Ramos (cell line): Measurements from ENCODE around the gene FNBP1L.
"Not testable (repeated sequence)": the region's sequence is repeated elsewhere in the genome, so short reads cannot be mapped to it uniquely, and the experiment has no call there.

Experiments
- in situ Hi-C: fragments of 300-500 bp; cut with MboI; formaldehyde crosslinking; loops from one replicate; pipeline ENCODE4 v1.14.3; 2022; ENCODE audit warnings: low sequenced_read_pairs; ENCODE audit not compliant: unreplicated experiment

The FNBP1L gene

DNA sequence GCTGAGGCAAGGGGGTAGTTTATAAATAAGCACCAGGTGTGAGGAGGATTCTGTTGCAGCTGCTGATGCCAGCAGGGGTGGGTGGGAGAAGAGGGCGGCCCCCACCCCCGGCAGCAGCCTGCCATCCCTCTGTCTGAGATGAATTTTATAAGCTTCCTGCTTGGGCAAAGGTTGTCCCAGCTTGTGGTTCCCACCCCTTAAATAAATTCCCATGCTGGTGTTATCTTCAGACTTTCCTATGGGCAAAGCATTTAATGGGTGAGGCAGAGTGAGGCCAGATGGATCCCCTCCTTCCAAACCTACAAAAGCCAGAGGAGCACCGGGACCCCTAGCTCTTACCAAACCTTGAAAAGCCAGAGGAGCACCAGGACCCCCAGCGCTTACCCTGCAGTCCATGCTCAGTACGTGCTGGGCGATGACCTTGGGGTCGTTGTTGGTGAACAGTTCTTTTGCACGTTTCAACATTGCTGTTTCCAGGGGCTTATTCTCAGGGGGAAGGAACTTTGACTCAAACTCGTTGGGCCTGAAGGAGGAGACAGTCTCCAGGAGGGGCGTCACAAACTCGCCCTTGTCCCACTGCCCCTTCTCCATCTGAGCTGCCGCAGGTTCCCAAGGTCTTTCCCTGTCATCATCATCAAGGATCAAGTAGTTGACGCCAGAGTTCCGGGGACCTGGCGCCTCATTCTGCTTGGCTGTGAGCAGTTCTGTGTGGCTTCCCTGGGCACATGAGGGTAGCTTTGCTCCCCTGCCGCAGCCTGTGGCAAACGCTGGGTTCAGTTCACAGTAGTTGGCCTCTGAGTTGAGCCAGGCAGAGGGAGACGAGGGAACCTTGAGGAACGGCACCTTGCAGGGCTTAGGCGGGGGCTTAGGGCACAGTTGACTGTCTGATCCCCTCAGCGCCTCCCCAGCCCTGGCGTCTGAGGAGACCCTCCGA, 134.3 kb downstream of the FNBP1L start:
- in situ Hi-C loops, result no loop called here

DNA sequence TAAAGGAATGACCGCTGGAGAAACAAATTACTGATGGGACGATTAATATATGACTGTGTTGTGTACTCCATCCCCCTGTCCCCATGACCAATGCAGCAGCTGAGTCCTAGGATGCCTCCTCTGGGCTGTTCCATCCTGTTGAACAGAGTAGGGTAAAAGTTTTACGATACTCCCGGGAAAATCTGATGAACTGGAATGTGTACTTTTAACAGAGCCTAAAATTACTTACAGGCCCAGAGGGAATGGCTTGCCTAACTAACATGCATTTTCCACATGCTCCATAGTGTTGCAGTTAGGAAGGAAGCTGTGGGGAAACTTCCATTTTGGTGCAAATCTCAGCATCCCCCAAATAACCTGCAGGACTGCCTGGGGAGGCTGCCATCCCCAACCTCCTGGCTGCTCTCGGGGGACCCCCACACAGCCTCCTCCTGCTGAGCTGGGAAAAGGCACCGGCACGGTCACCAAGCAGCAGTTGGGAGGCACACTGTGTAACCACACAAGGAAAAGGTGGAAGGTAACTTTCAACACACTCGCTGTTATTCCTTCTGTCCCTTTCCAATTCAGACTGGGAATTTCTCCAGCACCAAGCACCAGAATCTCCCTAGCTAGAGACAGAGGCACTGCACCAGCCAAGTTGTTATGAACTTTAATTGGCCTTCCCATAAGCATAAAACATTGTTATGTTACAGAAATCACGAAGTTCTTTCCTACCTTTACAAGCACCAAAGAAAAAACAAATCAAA, 136.5 kb downstream of the FNBP1L start:
- in situ Hi-C loops, result no loop called here

DNA sequence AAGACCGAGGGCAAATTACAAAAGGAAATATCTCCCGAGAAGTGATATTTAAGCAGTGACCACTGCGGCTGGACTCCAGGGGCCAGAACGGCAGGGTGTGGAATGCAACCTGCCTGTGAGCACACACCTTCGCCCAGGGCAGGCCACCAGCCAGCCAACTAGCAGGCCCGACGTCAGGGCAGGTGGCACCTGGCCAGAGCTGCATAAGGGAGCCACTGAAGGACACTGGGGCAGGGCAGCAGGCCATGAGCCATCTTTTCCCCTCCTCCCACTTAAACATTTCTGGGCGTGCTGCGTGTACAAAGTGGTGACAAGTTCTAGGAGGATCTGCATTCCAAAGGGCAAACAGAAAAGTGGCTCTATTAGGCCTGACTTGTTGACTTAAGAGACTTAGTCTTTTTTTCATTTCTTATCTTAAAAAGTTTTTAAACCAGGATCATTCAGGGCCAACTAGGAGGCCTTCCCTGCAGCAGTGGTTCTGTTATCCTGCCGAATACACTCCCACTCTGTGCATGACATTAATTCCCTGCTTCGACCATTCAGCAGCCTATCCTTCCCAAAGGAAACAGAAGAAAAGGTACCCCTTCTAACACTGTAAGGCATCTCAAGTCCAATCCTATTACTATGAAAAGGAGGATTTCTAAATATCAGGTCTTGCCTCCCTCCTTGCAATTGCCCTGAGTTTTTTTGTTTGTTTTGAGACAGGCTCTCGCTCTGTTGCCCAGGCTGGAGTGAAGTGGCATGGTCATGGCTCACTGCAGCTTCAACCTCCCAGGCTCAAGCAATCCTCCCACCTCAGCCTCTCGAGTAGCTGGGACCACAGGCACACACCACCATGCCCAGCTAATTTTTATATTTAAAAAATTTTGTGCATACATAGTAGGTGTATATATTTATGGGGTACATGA, 137.4 kb downstream of the FNBP1L start:
- in situ Hi-C loops, result no loop called here

DNA sequence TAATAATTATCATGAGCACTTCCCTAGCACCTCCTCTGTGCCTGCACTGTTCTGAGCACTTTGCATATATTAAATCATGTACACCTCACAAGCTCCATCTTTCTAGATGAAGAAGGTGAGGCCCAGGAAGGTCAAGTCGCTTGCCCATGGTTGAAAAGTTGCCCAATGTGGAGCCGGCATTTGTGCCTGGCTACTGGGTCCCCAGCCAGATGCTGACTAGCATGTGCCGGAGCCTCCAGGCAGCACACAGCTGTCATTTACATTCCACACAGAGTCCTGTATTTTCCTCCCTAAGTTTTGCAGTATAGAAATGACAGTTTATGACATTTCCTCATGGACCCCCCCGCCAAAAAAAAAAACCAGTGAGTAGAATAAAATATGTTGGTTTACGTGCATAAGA, 139.4 kb downstream of the FNBP1L start:
- in situ Hi-C loops, result no loop called here

DNA sequence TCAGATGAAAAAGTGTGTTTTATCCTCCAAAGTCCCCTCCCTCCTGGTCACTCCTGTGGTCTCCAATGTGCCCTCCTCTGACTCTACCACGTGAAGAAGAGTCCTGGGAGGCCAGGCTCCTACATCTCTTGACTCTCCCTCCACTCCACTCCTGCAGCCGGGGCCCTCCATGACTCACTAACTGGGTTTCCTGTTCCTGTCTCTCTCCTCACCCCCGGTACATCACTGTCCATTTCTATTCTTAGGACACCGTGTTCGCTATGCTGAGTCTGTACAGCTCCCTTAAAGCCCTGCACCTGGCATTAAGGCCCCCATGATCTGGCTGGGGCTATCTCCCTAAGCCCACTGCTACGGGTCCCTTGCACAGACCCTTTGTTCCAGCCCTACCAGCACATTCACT, 140.3 kb downstream of the FNBP1L start:
- in situ Hi-C loops, result no loop called here

DNA sequence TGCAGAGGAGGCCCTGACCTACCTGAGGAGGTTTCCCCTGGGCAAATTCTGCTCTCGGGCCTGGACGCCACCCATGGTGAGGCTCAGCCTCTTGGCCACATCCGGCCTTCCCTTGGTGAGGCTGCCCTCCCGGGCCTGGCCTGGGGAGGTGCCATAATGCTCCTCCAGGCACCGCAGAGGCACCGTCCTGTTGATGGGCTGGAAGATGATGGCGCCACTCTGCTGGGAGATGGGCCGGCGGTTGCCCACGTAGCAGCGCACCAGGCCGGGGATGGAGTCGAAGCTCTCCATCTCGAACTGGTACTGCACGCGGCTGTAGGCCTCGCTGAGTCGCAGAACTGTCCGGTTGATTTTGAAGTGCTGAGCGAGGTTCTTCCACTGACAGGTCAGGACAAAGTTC, 141.0 kb downstream of the FNBP1L start:
- in situ Hi-C loops, result no loop called here

DNA sequence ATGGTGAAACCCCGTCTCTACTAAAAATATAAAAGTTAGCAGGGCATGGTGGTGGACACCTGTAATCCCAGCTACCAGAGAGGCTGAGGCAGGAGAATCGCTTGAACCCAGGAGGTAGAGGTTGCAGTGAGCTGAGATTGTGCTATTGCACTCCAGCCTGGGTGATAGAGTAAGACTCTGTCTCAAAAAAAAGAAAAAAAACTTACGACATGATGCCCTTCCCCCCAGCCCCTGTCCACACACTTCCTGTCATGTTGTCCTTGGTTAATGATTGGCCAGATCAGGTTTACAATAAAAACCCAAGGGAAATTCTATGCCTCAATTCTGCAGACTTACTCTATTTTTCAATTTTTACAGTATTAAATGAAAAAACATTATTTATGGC, 143.4 kb downstream of the FNBP1L start:
- in situ Hi-C loops, result not testable (repeated sequence)

DNA sequence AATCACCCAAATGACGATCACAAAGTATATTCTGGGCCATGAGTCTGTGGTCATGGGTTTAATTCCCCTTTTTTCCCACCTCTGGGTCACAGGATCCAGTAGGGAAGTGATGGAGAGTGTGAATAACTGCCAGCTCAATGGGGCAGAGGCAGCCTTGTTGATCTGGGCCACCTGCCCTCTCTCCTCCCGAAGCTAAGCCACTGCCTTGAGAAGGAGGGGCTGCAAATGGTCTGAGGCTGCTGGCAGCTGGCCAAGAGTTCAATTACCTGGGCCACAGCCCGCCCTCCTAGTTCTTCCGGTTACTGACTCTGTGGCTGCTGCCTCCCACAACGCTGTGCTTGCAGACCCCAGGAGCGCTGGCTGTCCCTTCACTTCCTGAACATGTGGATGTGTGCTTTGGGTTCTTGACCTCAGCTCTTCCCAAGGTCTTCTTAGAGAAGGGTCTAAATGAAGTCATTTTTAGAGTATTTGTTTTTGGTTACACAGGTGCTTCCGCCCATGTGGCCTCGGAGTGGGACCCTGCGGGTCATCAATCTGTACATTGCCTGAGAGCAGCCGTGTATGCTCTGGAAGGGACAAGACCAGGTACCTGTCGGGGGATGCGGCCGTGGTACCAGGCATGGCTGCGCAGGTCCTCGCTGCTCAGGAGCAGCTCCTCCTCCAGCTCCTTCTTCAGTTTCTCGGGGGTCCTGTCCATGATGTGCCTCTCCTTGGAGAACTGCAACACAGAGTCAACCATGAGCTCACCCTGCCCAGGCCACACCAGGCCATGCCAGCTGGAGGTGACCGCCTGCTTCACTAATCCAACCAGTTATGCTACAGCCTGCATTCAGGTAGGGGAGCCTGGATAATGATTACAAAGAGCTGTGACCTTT, 144.0 kb downstream of the FNBP1L start:
- in situ Hi-C loops, result no loop called here

DNA sequence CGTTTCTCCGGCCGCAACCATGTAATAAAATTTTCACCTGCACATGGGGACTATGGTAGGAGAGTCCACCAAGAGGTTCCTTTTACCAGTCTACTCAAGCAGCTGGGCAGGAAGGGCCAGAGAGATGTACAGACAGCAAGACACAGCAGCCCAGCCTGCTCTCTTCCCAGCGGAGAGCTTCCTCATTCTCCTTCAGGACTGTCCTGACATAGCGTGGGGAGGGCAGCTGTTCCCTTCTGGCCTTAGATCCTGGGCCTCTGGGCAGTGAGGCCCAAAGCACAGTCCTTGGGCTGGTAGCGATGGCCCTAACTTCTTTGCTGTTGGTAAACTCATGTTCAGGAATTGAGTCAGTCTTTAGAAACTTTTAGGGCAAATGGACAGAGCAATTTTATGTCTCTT, 144.6 kb downstream of the FNBP1L start:
- in situ Hi-C loops, result no loop called here

DNA sequence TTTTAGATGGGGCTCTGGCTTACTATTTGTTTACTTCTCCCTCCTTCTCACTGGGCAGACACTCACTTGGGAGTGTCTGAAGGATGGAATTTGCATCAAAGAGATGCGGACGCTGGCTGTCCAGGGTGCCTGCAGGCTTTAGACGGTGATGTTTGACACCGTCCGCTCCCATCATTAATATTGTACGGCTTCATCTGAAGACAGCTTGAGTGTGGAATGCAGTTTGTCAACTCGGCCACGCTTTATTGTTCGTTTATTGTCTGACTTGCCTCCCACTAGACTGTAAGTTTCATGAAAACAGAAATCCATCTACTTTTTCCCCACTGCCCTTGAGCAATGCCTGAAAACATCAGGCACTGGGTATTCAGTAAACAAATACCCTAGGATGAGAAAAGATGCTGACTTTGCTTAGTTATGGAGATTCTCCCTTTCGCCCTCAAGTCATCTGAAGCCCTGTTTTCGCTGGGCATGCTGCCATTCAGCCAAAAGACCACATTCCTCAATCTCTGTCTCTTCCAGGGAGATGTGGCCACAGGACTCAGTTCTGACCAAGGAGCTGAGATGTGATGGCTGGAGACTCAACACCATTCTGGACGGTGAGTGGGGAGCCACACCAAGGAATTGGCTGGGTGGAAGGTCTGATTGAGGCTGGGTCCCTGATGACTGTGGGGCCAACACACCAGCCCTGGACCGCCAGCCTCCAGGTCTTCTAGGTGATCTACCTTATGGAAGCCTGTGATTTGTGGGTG, 146.1 kb downstream of the FNBP1L start:
- in situ Hi-C loops, result no loop called here

DNA sequence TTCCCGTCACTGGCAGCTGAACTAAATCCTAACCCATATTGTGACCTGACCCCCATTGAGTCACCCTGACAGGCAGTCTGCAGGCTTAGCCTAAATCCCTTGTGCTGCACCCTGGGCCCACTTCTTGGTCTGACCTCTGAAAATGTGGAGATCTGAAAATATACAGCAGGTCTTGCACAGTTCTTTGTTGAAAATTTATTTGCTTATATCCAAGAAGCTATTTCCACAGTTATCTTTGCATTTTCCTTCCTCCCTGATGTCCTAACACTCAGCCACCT, 146.6 kb downstream of the FNBP1L start:
- in situ Hi-C loops, result no loop called here

DNA sequence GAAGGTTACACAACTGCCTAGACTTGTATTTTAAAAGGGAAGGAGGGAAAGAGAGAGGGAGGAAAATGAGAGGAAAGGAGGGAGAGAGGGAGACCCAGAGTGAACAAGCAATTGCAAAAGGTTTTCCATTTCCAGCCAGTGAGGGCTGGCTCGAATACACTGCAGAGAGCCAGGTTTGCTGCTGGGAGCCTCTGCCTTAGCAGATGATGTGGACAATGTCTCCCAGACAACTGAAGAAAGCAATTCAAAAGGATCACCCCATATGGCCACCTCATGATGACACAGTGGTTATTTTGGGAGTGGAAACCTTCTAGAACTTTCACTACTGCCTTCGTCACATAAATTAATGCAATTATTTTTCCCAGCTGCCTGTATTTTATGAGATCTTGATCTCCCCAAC, 147.3 kb downstream of the FNBP1L start:
- in situ Hi-C loops, result no loop called here

DNA sequence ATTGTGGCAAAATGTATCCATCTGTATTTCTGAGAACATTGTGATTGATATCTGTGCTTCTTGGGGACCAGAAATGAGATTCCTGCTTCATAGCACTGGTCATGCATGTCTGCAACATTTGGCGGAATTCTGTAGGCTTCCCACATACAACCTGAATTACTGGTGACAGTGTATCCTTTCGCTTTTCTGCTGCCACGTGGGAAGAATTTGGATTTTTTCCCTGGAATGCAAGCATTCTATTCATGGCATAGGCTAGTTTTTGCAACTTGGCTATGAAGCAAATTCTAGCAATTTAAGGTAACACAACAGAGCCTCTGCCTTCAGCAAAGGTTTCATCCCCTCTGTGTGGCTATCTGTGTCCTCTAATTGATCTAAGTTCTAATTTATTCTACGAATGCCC, 147.8 kb downstream of the FNBP1L start:
- in situ Hi-C loops, result no loop called here

DNA sequence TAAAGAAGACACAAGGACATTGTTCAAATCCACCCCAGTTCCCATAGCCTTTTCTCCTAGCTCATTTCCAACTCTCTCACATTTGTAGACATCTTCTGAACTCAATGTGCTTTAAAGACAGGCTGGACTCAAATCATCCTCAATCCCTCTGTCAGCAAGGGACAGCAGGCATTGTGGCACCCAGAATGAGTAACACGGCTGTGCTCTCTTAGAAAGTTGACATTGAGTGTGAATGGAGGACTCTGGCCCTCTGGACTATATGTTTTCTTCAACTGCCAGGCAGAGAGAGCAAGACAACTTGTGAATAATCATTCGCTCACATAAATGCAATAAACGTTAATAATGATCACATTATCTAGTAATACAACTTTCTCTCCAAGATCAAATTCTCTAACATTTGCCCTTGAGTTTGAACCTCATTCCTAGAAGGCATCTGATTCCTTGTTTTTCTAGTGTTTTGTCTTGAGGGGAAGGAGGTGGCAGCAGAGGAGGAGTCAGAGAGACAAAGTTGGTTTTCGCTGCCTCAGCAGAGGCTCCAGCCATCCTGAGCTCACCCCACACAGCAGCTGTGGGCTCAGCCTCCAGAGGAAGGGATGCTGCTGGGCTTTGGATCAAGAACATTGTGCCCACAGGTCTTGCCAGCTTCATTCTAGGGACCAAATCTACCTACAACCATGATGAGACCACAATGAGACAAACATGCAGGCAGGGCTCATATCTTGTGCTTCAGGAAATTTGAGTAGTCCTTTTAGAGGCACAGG, 148.6 kb downstream of the FNBP1L start:
- in situ Hi-C loops, result no loop called here

DNA sequence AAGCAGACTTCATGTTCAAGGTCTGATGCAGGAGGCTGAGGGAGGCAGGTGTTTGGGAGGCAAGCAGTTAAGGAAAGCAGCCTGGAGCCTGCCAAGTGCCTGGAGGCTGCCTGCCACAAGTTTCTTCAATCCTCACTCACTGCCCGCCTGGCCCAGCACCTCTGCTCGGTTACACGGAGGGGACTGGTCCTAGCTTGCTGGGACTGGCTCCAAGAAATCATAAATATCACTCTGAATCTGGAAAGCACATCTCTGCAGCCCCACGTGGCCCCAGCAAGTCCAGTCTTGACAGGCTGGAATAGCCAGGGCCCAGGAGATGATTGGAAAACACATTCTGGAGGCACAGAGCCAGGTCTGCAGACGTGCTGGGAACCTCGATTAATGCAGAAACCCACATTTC, 149.8 kb downstream of the FNBP1L start:
- in situ Hi-C loops, result no loop called here

DNA sequence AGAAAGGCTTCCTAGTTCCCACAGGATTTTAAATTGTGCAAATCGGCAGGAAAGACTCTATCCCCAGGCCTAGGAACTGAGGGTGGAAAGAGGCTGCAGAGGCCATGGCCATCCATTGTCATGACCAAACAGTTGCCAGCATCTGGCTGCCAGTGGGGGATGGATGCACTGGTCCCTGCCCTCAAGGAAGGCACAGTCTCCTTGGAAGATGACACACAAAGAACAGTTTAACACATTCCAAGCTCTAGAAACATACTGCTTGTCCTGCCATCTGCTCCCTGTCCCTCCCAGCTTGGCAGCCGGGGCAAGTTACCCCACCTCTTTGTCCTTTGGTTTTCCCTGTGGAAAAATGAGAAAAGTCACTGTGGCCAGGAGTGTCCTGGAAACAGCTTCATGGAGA, 150.5 kb downstream of the FNBP1L start:
- in situ Hi-C loops, result no loop called here

DNA sequence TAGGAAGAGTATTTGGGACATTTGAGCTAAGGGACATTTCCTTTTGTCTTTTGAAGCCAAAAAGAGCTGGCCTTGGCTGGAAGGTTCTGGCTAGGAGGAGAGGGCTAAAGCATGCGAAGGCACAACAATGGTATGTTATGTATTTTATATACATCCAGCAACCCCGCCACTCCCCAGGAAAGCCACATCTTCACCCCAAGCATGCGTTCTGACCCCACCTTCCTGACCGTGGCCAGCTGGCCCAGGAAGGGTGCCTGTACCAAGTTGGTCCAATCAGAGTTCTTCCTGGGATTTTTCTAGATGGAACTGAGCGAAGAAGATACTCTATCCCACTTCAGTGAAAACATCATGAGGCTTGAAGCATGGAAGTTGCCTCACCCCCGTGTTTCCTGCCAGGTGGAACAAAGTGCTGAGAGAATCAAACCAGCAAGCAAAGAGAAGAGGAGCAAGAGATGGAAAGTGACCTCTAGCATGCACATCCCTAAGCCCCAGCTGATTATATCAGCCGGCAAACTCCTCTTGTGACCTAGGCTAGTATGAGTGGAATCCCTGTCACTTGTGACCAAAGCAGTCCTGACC, 151.0 kb downstream of the FNBP1L start:
- in situ Hi-C loops, result no loop called here

DNA sequence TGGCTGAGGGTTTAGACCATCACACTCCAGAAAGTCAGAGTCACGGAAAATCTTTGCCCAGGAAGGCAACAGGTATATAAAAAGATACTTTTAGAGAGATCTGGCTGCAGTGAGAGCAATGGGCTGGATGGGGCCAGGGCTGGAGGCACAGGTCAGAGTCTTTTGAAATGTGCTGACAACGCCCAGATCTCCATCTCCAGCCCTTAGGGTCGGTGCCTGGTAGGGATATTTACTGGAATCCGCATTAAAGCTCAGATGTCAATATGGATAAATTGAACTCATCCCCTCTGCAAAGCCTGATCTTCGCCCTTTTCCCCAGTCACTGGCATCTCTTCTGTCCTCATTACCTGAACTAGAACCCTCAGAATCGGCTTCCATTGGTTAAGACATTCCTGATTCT, 151.6 kb downstream of the FNBP1L start:
- in situ Hi-C loops, result no loop called here
